Transverse colon (tissue), 3 donors: ENCODE data around the gene PFN1.

Source experiments
- EP300 ChIP-seq: sonication (generic); formaldehyde crosslinking; IDR thresholded peaks from one replicate; pipeline ENCODE4 v1.6.1; 2017; ENCODE audit warnings: antibody characterized with exemption, low read depth
- POLR2A ChIP-seq: fragments of 450-650 bp; IDR thresholded peaks from one replicate; pipeline ENCODE4 v1.6.1; 2016; ENCODE audit warnings: antibody characterized with exemption, mild to moderate bottlenecking, moderate library complexity
- TF ChIP-seq, protein P1 (sequence below), 5 experiments: fragments of 200-600 bp in 3 of 5; fragments of 450-650 bp in 2 of 5; sonication (generic) in 3 of 5; IDR thresholded peaks; 1 replicate in 2 of 5; 2 replicates in 3 of 5; pipeline ENCODE4 v1.5.1; 2016 to 2017; ENCODE audit warnings: antibody characterized with exemption in 5 of 5, inconsistent platforms in 3 of 5, mild to moderate bottlenecking in 2 of 5, moderate library complexity in 1 of 5

DNA sequence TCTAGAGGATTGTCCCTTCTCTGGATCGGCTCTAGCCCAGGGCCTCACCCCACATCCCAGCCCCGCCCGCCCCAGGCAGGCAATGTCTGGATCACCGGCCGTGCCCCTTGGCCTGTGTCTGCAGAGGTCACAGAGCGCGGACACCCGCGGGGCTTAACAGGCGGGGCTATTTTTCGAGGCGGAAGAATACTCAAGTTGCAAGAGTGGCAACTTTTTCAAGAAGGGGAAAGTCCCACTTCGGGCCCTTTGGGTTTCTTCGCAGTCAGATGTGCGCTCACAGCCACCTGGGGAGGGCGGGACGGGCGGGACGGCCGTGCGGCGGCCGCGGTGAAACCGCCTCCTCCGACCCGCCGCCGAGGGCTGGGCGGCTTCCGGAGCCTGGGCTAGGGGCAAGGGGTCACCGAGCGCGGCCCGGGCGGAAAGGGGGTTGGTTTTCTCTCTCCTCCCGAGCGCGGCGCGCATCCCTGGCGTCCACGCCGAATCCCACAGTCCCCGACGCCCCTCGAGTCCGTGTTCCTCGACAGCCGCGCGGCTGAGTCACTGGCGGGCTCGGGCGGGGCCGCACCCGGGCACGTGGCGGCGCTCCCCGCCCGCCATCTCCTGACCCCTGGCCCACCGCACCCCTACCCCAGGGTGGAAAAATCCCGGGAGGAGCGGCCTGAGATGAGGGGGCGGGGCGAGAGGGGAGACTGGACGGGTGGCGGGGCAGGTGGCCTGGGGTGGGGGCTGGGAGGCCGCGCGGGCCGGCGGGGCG lies 1.2 kb upstream of the PFN1 start:
- TF ChIP-seq POLR2A (no peak), EP300 (no peak)
- TF ChIP-seq, protein P1, sequence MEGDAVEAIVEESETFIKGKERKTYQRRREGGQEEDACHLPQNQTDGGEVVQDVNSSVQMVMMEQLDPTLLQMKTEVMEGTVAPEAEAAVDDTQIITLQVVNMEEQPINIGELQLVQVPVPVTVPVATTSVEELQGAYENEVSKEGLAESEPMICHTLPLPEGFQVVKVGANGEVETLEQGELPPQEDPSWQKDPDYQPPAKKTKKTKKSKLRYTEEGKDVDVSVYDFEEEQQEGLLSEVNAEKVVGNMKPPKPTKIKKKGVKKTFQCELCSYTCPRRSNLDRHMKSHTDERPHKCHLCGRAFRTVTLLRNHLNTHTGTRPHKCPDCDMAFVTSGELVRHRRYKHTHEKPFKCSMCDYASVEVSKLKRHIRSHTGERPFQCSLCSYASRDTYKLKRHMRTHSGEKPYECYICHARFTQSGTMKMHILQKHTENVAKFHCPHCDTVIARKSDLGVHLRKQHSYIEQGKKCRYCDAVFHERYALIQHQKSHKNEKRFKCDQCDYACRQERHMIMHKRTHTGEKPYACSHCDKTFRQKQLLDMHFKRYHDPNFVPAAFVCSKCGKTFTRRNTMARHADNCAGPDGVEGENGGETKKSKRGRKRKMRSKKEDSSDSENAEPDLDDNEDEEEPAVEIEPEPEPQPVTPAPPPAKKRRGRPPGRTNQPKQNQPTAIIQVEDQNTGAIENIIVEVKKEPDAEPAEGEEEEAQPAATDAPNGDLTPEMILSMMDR (IDR thresholded peaks at IDR 0.05), result no peak
